ENCODE data around the gene INPP5A. TPM values are rescaled to one million over a fixed set of nuclear protein-coding genes. Genes with fewer than 3 reads are reported as not detected.

The INPP5A gene
- total and polyA plus RNA-seq, 10 donors: 11.1 to 41.3 (median 30.8) TPM

GRCh38 chr10:132519382-132520176 lies 18.0 kb upstream of the INPP5A start:
- H3K4me1 ChIP-seq: peaks cover 51 to 72% (median 64%) of the 10 kb centered on the region in 6 donors
- intact Hi-C loops (cut with DNase I; ENCODE audit: low total_unique reads): no loop called here
- WGBS, 5 donors: 76 to 83% (median 77%) methylated on average over 19 to 30 of the region's 30 CpGs
- peaks cover 0 to 18% (median 0%) of the 10 kb centered on the region in 7 donors for H3K27me3 ChIP-seq (replicated peaks in 1 of 7)
- peak; percentile 80 for DNase-seq
- H3K27ac ChIP-seq: peak overlapping the region; percentile 51 to 85 (median 79)
- no peaks in the 10 kb centered on the region for H3K9me3 ChIP-seq
- no peak overlapping the region for H3K4me3 ChIP-seq
- no peaks in the 10 kb centered on the region for H3K36me3 ChIP-seq
- TF ChIP-seq POLR2A (IDR thresholded peaks at IDR 0.05) (no peak), CTCF (IDR thresholded peaks at IDR 0.05 in 8 of 11, conservative IDR thresholded peaks at IDR 0.05 in 3 of 11) (no peak), POLR2AphosphoS5 (IDR thresholded peaks at IDR 0.05) (peak; percentile 12 to 56 (median 44))

GRCh38 chr10:132520177-132520811 lies 17.3 kb upstream of the INPP5A start:
- Histone ChIP-seq H3K4me3 (no peak overlapping the region), H3K36me3 (no peaks in the 10 kb centered on the region), H3K27me3 (replicated peaks in 1 of 7) (peaks cover 0 to 18% (median 0%) of the 10 kb centered on the region in 7 donors), H3K27ac (peak overlapping the region; percentile 51 to 85 (median 79)), H3K9me3 (no peaks in the 10 kb centered on the region), H3K4me1 (peaks cover 45 to 65% (median 57%) of the 10 kb centered on the region in 6 donors)
- intact Hi-C loops (cut with DNase I; ENCODE audit: low total_unique reads): no loop called here
- peak; percentile 58 for DNase-seq
- 66 to 84% (median 74%) methylated on average over 15 to 17 of the region's 17 CpGs for WGBS, 5 donors
- TF ChIP-seq POLR2AphosphoS5 (IDR thresholded peaks at IDR 0.05): peak; percentile 32 to 53 (median 40)
- TF ChIP-seq POLR2A (IDR thresholded peaks at IDR 0.05): no peak
- no peak for TF ChIP-seq CTCF (IDR thresholded peaks at IDR 0.05 in 8 of 11, conservative IDR thresholded peaks at IDR 0.05 in 3 of 11)

GRCh38 chr10:132521041-132521465 lies 16.5 kb upstream of the INPP5A start:
- Histone ChIP-seq H3K27ac (peak overlapping the region in 7 of 8 donors; percentile 51 to 85 (median 79)), H3K36me3 (no peaks in the 10 kb centered on the region), H3K4me3 (no peak overlapping the region), H3K9me3 (no peaks in the 10 kb centered on the region), H3K4me1 (peaks cover 38 to 57% (median 49%) of the 10 kb centered on the region in 6 donors), H3K27me3 (replicated peaks in 1 of 7) (peaks cover 0 to 18% (median 0%) of the 10 kb centered on the region in 7 donors)
- TF ChIP-seq CTCF (IDR thresholded peaks at IDR 0.05 in 8 of 11, conservative IDR thresholded peaks at IDR 0.05 in 3 of 11) (no peak), POLR2AphosphoS5 (IDR thresholded peaks at IDR 0.05) (no peak), POLR2A (IDR thresholded peaks at IDR 0.05) (no peak)
- peak; percentile 56 for DNase-seq
- WGBS, 5 donors: 71 to 97% (median 91%) methylated on average over 4 to 14 of the region's 14 CpGs
- intact Hi-C loops (cut with DNase I; ENCODE audit: low total_unique reads): no loop called here
